Liver (tissue), 9 donors: Measurements from ENCODE around the gene POLR3C. TPM values are rescaled to one million over a fixed set of nuclear protein-coding genes. Genes with fewer than 3 reads are reported as not detected.

Experiments
- DNase-seq: peaks from one replicate; pipeline ENCODE4 v3.0.0-alpha.2; 2017; ENCODE audit warnings: low spot score
- H3K27ac ChIP-seq, 2 donors: one replicate each; pipeline ENCODE4 v1.7.0; 2013; ENCODE audit warnings: inconsistent platforms in 2 of 2, low read length in 2 of 2, control low read depth in 1 of 2, low read depth in 1 of 2, mild to moderate bottlenecking in 1 of 2
- H3K27me3 ChIP-seq, 4 donors: one replicate each; pipeline versions ENCODE4 v1.6.1 to v1.7.0; 2013; ENCODE audit warnings: low read length in 3 of 4, inconsistent platforms in 1 of 4, mild to moderate bottlenecking in 1 of 4, moderate library complexity in 1 of 4; ENCODE audit not compliant: control insufficient read depth in 4 of 4, insufficient read depth in 4 of 4
- H3K36me3 ChIP-seq, 4 donors: one replicate each; pipeline versions ENCODE4 v1.6.1 to v1.7.0; 2013; ENCODE audit warnings: low read length in 3 of 4, mild to moderate bottlenecking in 3 of 4, low read depth in 1 of 4, moderate library complexity in 1 of 4; ENCODE audit not compliant: control insufficient read depth in 4 of 4, insufficient read depth in 3 of 4
- H3K4me1 ChIP-seq, 4 donors: one replicate each; pipeline versions ENCODE4 v1.6.1 to v1.7.0; 2013; ENCODE audit warnings: low read length in 3 of 4, mild to moderate bottlenecking in 3 of 4, moderate library complexity in 1 of 4; ENCODE audit not compliant: control insufficient read depth in 4 of 4, insufficient read depth in 4 of 4
- H3K4me3 ChIP-seq, 3 donors: one replicate each; pipeline versions ENCODE4 v1.6.1 to v1.7.0; 2013; ENCODE audit warnings: low read length in 3 of 3, control low read depth in 1 of 3, low read depth in 1 of 3, mild to moderate bottlenecking in 1 of 3
- H3K9ac ChIP-seq, 2 donors: one replicate each; pipeline ENCODE4 v1.7.0; 2013; ENCODE audit warnings: low read length in 2 of 2, mild to moderate bottlenecking in 2 of 2, moderate library complexity in 2 of 2, control low read depth in 1 of 2, low read depth in 1 of 2
- H3K9me3 ChIP-seq, 4 donors: one replicate each; pipeline versions ENCODE4 v1.6.1 to v1.7.0; 2013; ENCODE audit warnings: low read length in 3 of 4; ENCODE audit not compliant: control insufficient read depth in 4 of 4
- ATF3 ChIP-seq: IDR thresholded peaks from 2 replicates; pipeline ENCODE4 v1.6.1; 2016; ENCODE audit warnings: antibody characterized with exemption
- CTCF ChIP-seq: fragments of 150-350 bp; IDR thresholded peaks from 2 replicates; pipeline ENCODE4 v1.5.1; 2017; ENCODE audit warnings: improper control_type of control experiment, low read depth, low read length; ENCODE audit not compliant: missing input control
- EGR1 ChIP-seq, 2 donors: IDR thresholded peaks; 2 replicates each; pipeline ENCODE4 v1.6.1; 2016 to 2018; ENCODE audit warnings: antibody characterized with exemption in 2 of 2, low read depth in 2 of 2
- FOXA1 ChIP-seq: IDR thresholded peaks from 2 replicates; pipeline ENCODE4 v1.6.1; 2016; ENCODE audit warnings: antibody characterized with exemption
- FOXA2 ChIP-seq: IDR thresholded peaks from 2 replicates; pipeline ENCODE4 v1.6.1; 2016; ENCODE audit warnings: antibody characterized with exemption
- GABPA ChIP-seq, 2 donors: IDR thresholded peaks in 1 of 2; conservative IDR thresholded peaks in 1 of 2; 2 replicates each; pipeline ENCODE4 v1.6.1; 2016; ENCODE audit warnings: antibody characterized with exemption in 2 of 2, mild to moderate bottlenecking in 1 of 2, moderate library complexity in 1 of 2
- HNF4A ChIP-seq, 2 donors: conservative IDR thresholded peaks; 2 replicates each; pipeline ENCODE4 v1.6.1; 2016; ENCODE audit warnings: antibody characterized with exemption in 2 of 2, mild to moderate bottlenecking in 2 of 2
- HNF4G ChIP-seq: IDR thresholded peaks from 2 replicates; pipeline ENCODE4 v1.6.1; 2016; ENCODE audit warnings: antibody characterized with exemption
- JUND ChIP-seq, 2 donors: IDR thresholded peaks; 2 replicates each; pipeline ENCODE4 v1.6.1; 2016; ENCODE audit warnings: antibody characterized with exemption in 2 of 2
- NR2F2 ChIP-seq: IDR thresholded peaks from 2 replicates; pipeline ENCODE4 v1.6.1; 2016; ENCODE audit warnings: antibody characterized with exemption
- RAD21 ChIP-seq, 2 donors: IDR thresholded peaks; 2 replicates each; pipeline ENCODE4 v1.6.1; 2016; ENCODE audit warnings: antibody characterized with exemption in 2 of 2, mild to moderate bottlenecking in 2 of 2
- RXRA ChIP-seq, 2 donors: IDR thresholded peaks; 2 replicates each; pipeline ENCODE4 v1.6.1; 2017 to 2018; ENCODE audit warnings: antibody characterized with exemption in 2 of 2, mild to moderate bottlenecking in 1 of 2
- SP1 ChIP-seq: IDR thresholded peaks from 2 replicates; pipeline ENCODE4 v1.6.1; 2018; ENCODE audit warnings: antibody characterized with exemption, mild to moderate bottlenecking
- TAF1 ChIP-seq: conservative IDR thresholded peaks from 2 replicates; pipeline ENCODE4 v1.6.1; 2016; ENCODE audit warnings: antibody characterized with exemption, mild to moderate bottlenecking
- YY1 ChIP-seq: IDR thresholded peaks from 2 replicates; pipeline ENCODE4 v1.6.1; 2016; ENCODE audit warnings: antibody characterized with exemption, mild to moderate bottlenecking
- ZBTB33 ChIP-seq: IDR thresholded peaks from 2 replicates; pipeline ENCODE4 v1.6.1; 2016; ENCODE audit warnings: antibody characterized with exemption
- WGBS: extraction: QIAGEN DNeasy Blood & Tissue Kit; methylation state at CpG from one replicate; pipeline ENCODE4 v1.1.7; 2013; 5-methylcytosine and 5-hydroxymethylcytosine counted together
- polyA plus RNA-seq, 2 donors: library from polyadenylated mRNA; stranded (reverse) in 1 of 2; unstranded in 1 of 2; fragments of 200-250 nt in 1 of 2; fragments of >200 nt in 1 of 2; fragmentation: Nextera tagmentation in 1 of 2; extraction: Ambion mirVana in 1 of 2; gene quantifications; one replicate each; pipeline versions ENCODE4 v1.2.1 to v1.2.3, GENCODE V29; 2013 to 2015
- total RNA-seq, 2 donors: library from RNA; depleted of rRNA; stranded (reverse); fragments of >200 nt; gene quantifications; one replicate each; pipeline ENCODE4 v1.2.3, GENCODE V29; 2014
- TF ChIP-seq, protein P1 (sequence below): IDR thresholded peaks from 2 replicates; pipeline ENCODE4 v1.6.1; 2016; ENCODE audit warnings: antibody characterized with exemption
- TF ChIP-seq, protein P2 (sequence below): IDR thresholded peaks from 2 replicates; pipeline ENCODE4 v1.6.1; 2016; ENCODE audit warnings: antibody characterized with exemption, mild to moderate bottlenecking
- donor health status: healthy.
- donor health status: healthy.
- donor health status: healthy.
- donor health status: healthy.
- donor health status: healthy.

POLR3C gene
- total RNA-seq, result 10 to 100 TPM; 12.6 to 22.0 TPM
- polyA plus RNA-seq, result 1 to 10 TPM; 6.3 to 8.5 TPM

DNA sequence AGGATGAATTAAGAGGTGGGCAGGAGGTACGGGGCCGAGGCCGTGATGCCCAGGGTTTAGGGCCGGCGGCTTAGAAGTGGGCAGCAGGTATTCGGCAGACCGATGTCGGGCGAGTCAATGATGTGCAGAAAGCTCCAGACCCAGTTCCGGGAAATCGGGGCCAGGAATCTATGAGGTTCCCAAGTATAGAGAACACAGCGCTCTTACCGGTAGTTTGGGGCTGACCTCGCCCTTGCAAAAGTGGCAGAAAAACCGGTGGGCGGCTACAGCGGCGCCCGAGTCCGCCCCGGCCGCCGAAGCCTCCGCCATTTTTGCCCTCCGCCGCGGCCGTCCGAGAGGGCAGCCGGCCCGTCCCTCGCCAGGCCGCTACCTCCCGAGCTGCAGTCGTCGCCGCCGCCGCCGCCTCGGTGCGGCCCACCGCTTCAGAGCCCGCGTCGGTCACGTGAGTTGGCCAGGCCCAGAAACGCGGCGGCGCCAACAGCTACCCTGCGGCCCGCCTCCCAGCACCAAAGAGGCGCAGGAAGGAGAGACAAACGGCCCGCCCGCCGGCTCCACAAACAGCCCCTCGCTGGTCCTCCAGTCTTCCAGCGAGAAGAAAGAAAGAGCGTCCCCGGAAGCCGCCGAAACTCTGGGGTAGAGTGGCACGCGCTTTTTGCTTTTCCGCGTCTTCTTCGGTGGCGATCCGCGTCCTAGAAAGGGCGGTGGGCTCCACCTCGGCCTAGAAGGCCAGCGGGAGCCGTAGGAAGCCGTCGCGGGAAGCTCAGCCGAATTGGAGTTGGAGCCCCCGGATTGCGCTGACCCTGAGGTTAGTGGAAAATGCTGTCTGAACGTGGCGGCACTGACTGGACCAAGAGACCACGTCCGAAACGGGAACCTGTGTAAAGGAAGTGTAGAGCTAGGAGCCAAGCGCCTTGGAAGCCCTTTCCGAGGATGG lies at the start of gene POLR3C, which contains the start of gene RNF115:
Gene POLR3C (plus strand): TSS at position 636 of the 934 bp plus-strand sequence. CDS start 1,577 bp downstream, outside the sequence.
Gene RNF115 (minus strand): TSS at position 531 of the 934 bp plus-strand sequence. CDS start 222 bp downstream, at position 309.
- under 1% methylated on average over 89 of the region's 89 CpGs for WGBS
- peaks cover 4 to 12% (median 7%) of the 10 kb centered on the region in 4 donors for H3K4me1 ChIP-seq

More for the DNA sequence above, at the start of gene POLR3C, which contains the start of gene RNF115:
- H3K9ac ChIP-seq, result peak within 1 kb of the TSS; percentile 88 to 99
- peak; percentile 86 for DNase-seq
- H3K27ac ChIP-seq, result peak within 1 kb of the TSS; percentile 85 to 94
- H3K36me3 ChIP-seq, result peaks cover 13 to 25% (median 22%) of the 10 kb centered on the region in 4 donors
- peak; percentile 55 for TF ChIP-seq SP1
- TF ChIP-seq FOXA2, result no peak
- no peak for TF ChIP-seq CTCF
- TF ChIP-seq RXRA (IDR thresholded peaks at IDR 0.05), result peak; percentile 25 to 31
- TF ChIP-seq HNF4A (conservative IDR thresholded peaks at IDR 0.05), result peak; percentile 23 to 25
- TF ChIP-seq ATF3, result no peak
- peak; percentile 79 for TF ChIP-seq YY1
- peak; percentile 21 to 44 for TF ChIP-seq RAD21 (IDR thresholded peaks at IDR 0.05)
- TF ChIP-seq, protein P1, sequence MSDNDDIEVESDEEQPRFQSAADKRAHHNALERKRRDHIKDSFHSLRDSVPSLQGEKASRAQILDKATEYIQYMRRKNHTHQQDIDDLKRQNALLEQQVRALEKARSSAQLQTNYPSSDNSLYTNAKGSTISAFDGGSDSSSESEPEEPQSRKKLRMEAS, result peak; percentile 78
- TF ChIP-seq FOXA1, result no peak
- TF ChIP-seq, protein P2, sequence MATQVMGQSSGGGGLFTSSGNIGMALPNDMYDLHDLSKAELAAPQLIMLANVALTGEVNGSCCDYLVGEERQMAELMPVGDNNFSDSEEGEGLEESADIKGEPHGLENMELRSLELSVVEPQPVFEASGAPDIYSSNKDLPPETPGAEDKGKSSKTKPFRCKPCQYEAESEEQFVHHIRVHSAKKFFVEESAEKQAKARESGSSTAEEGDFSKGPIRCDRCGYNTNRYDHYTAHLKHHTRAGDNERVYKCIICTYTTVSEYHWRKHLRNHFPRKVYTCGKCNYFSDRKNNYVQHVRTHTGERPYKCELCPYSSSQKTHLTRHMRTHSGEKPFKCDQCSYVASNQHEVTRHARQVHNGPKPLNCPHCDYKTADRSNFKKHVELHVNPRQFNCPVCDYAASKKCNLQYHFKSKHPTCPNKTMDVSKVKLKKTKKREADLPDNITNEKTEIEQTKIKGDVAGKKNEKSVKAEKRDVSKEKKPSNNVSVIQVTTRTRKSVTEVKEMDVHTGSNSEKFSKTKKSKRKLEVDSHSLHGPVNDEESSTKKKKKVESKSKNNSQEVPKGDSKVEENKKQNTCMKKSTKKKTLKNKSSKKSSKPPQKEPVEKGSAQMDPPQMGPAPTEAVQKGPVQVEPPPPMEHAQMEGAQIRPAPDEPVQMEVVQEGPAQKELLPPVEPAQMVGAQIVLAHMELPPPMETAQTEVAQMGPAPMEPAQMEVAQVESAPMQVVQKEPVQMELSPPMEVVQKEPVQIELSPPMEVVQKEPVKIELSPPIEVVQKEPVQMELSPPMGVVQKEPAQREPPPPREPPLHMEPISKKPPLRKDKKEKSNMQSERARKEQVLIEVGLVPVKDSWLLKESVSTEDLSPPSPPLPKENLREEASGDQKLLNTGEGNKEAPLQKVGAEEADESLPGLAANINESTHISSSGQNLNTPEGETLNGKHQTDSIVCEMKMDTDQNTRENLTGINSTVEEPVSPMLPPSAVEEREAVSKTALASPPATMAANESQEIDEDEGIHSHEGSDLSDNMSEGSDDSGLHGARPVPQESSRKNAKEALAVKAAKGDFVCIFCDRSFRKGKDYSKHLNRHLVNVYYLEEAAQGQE, result peak; percentile 71
- no peak for TF ChIP-seq ZBTB33
- peak; percentile 60 for TF ChIP-seq TAF1
- no peak for TF ChIP-seq HNF4G
- TF ChIP-seq EGR1 (IDR thresholded peaks at IDR 0.05; ENCODE audit: low read depth in 2 of 2), result peak; percentile 16 to 30
- TF ChIP-seq JUND (IDR thresholded peaks at IDR 0.05), result no peak
- peak; percentile 46 to 78 for TF ChIP-seq GABPA (IDR thresholded peaks at IDR 0.05 in 1 of 2, conservative IDR thresholded peaks at IDR 0.05 in 1 of 2)
- no peak for TF ChIP-seq NR2F2
- H3K9me3 ChIP-seq, result no peaks in the 10 kb centered on the region
- peak within 1 kb of the TSS; percentile 74 to 98 (median 93) for H3K4me3 ChIP-seq
- H3K27me3 ChIP-seq, result no peaks in the 10 kb centered on the region
